Mesenchymal stem cell (in vitro differentiated cells and primary cell): ENCODE measurements around the gene AGAP1.

ENCODE experiments used
- DNase-seq: peaks from one replicate; pipeline ENCODE4 v3.0.0-alpha.2; 2013
- H2AFZ ChIP-seq: one replicate; pipeline ENCODE4 v1.6.1; 2013; ENCODE audit warnings: low read depth, mild to moderate bottlenecking, control low read depth, inconsistent platforms, low read length, moderate library complexity
- H2AK5ac ChIP-seq: 2 replicates; pipeline ENCODE4 v1.6.1; 2013; ENCODE audit warnings: low read length, moderate library complexity, mild to moderate bottlenecking, inconsistent platforms; ENCODE audit not compliant: severe bottlenecking
- H2BK120ac ChIP-seq: one replicate; pipeline ENCODE4 v1.6.1; 2013; ENCODE audit warnings: low read depth, mild to moderate bottlenecking, inconsistent platforms, low read length, moderate library complexity
- H2BK12ac ChIP-seq, 2 experiments: one replicate each; pipeline ENCODE4 v1.6.1; 2013; ENCODE audit warnings: inconsistent platforms in 2 of 2, low read length in 2 of 2, mild to moderate bottlenecking in 2 of 2, moderate library complexity in 2 of 2, control low read depth in 1 of 2
- H2BK15ac ChIP-seq: one replicate; pipeline ENCODE4 v1.6.1; 2013; ENCODE audit warnings: mild to moderate bottlenecking, low read depth, inconsistent platforms; ENCODE audit not compliant: poor library complexity, severe bottlenecking
- H2BK5ac ChIP-seq: 2 replicates; pipeline ENCODE4 v1.6.1; 2013; ENCODE audit warnings: low read depth, mild to moderate bottlenecking, low read length, control low read depth, inconsistent platforms; ENCODE audit not compliant: poor library complexity, severe bottlenecking
- H3K14ac ChIP-seq, 2 experiments: one replicate each; pipeline ENCODE4 v1.6.1; 2013; ENCODE audit warnings: inconsistent platforms in 2 of 2, low read length in 2 of 2, control low read depth in 1 of 2, mild to moderate bottlenecking in 1 of 2, moderate library complexity in 1 of 2
- H3K18ac ChIP-seq, 2 experiments: one replicate each; pipeline ENCODE4 v1.6.1; 2013; ENCODE audit warnings: inconsistent platforms in 2 of 2, low read length in 2 of 2, control low read depth in 1 of 2, low read depth in 1 of 2, mild to moderate bottlenecking in 1 of 2
- H3K23ac ChIP-seq, 2 experiments: one replicate each; pipeline ENCODE4 v1.6.1; 2013; ENCODE audit warnings: inconsistent platforms in 2 of 2, low read length in 2 of 2, mild to moderate bottlenecking in 2 of 2, moderate library complexity in 2 of 2, control low read depth in 1 of 2
- H3K27ac ChIP-seq: 2 replicates; pipeline ENCODE4 v1.5.1; 2013; ENCODE audit warnings: mild to moderate bottlenecking, moderate library complexity, low read length, control low read depth, inconsistent platforms; ENCODE audit not compliant: poor library complexity, severe bottlenecking
- H3K27me3 ChIP-seq, 2 experiments: 2 replicates each; pipeline versions ENCODE4 v1.6.1 to v1.7.0; 2013; ENCODE audit warnings: low read length in 2 of 2, mild to moderate bottlenecking in 2 of 2, moderate library complexity in 2 of 2, control low read depth in 1 of 2, inconsistent platforms in 1 of 2; ENCODE audit not compliant: control insufficient read depth in 1 of 2, insufficient read depth in 1 of 2
- H3K36me3 ChIP-seq, 2 experiments: 2 replicates each; pipeline versions ENCODE4 v1.6.1 to v1.7.0; 2013; ENCODE audit warnings: low read length in 2 of 2, control low read depth in 1 of 2, inconsistent platforms in 1 of 2, low read depth in 1 of 2, mild to moderate bottlenecking in 1 of 2; ENCODE audit not compliant: insufficient read depth in 2 of 2, control insufficient read depth in 1 of 2
- H3K4ac ChIP-seq, 2 experiments: one replicate each; pipeline ENCODE4 v1.6.1; 2013; ENCODE audit warnings: inconsistent platforms in 2 of 2, low read length in 2 of 2, mild to moderate bottlenecking in 2 of 2, moderate library complexity in 2 of 2, control low read depth in 1 of 2, low read depth in 1 of 2
- H3K4me1 ChIP-seq: 2 replicates; pipeline ENCODE4 v1.6.1; 2013; ENCODE audit warnings: low read depth, low read length, control low read depth; ENCODE audit not compliant: control insufficient read depth, insufficient read depth
- H3K4me2 ChIP-seq: 2 replicates; pipeline ENCODE4 v1.6.1; 2013; ENCODE audit warnings: low read length, mild to moderate bottlenecking, inconsistent platforms; ENCODE audit not compliant: poor library complexity, severe bottlenecking
- H3K4me3 ChIP-seq, 2 experiments: 2 replicates each; pipeline versions ENCODE4 v1.5.1 to v1.7.0; 2013; ENCODE audit warnings: low read length in 2 of 2, mild to moderate bottlenecking in 2 of 2, control low read depth in 1 of 2, low read depth in 1 of 2; ENCODE audit not compliant: insufficient read depth in 1 of 2
- H3K79me1 ChIP-seq: replicated peaks from 2 replicates; pipeline ENCODE4 v1.6.1; 2013; ENCODE audit warnings: mild to moderate bottlenecking, control low read depth, low read length, inconsistent platforms; ENCODE audit not compliant: poor library complexity, severe bottlenecking
- H3K9ac ChIP-seq: 2 replicates; pipeline ENCODE4 v1.7.0; 2013; ENCODE audit warnings: mild to moderate bottlenecking, low read length, moderate library complexity
- H3K9me3 ChIP-seq: 2 replicates; pipeline ENCODE4 v1.7.0; 2013; ENCODE audit warnings: mild to moderate bottlenecking, low read length; ENCODE audit not compliant: control insufficient read depth
- H4K8ac ChIP-seq: one replicate; pipeline ENCODE4 v1.6.1; 2013; ENCODE audit warnings: inconsistent platforms, mild to moderate bottlenecking, low read length, moderate library complexity
- H4K91ac ChIP-seq: one replicate; pipeline ENCODE4 v1.6.1; 2013; ENCODE audit warnings: mild to moderate bottlenecking, low read length, inconsistent platforms
- WGBS: methylation state at CpG from one replicate; pipeline ENCODE4 v1.1.7; 2013; ENCODE audit warnings: mixed read lengths; 5-methylcytosine and 5-hydroxymethylcytosine counted together

The AGAP1 gene

GRCh38 chr2:236177967-236178889 lies 684.4 kb downstream of the AGAP1 start:
- H3K27me3 ChIP-seq = peaks cover 14 to 61% of the 10 kb centered on the region in 2 experiments
- no peaks in the 10 kb centered on the region for H3K79me1 ChIP-seq
- no peak overlapping the region for H2AK5ac ChIP-seq
- no peak overlapping the region for H3K18ac ChIP-seq
- no peak overlapping the region for H2BK120ac ChIP-seq
- H2BK5ac ChIP-seq = no peak overlapping the region
- no peaks in the 10 kb centered on the region for H3K9me3 ChIP-seq
- H3K36me3 ChIP-seq = no peaks in the 10 kb centered on the region
- peak; percentile 55 for DNase-seq
- peak overlapping the region; percentile 50 to 73 for H3K4me3 ChIP-seq
- 1% methylated on average over 49 of the region's 65 CpGs for WGBS
- no peak overlapping the region for H2BK15ac ChIP-seq
- H4K91ac ChIP-seq = no peak overlapping the region
- peak overlapping the region; percentile 58 for H3K9ac ChIP-seq
- H3K27ac ChIP-seq = peak overlapping the region; percentile 53
- H3K14ac ChIP-seq = no peak overlapping the region
- no peak overlapping the region for H2AFZ ChIP-seq
- H3K4me2 ChIP-seq = peak overlapping the region; percentile 76
- peak overlapping the region in 1 of 2 experiments; percentile 89 for H3K23ac ChIP-seq
- H2BK12ac ChIP-seq = no peak overlapping the region
- peak overlapping the region; percentile 36 for H4K8ac ChIP-seq
- H3K4ac ChIP-seq = no peak overlapping the region
- peaks cover 20% of the 10 kb centered on the region for H3K4me1 ChIP-seq

DNA sequence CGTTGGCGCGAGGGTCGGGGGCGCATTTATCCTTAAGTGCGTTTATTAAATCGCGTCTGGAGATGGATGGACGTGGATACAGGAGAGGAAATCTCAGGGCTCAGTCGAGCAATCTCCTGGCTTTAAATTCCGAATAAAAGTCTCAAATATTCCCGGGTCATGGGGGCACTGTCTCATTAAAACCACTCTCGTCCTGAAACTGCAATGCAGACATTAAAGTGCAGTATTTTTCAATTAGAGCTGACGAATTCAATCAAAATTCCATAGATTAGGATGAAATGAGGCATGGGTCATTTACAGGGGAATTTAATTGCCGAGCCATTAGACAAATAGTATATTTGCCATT lies 685.0 kb downstream of the AGAP1 start:
- H3K79me1 ChIP-seq = no peaks in the 10 kb centered on the region
- H3K27me3 ChIP-seq = peaks cover 7 to 61% of the 10 kb centered on the region in 2 experiments
- peaks cover 20% of the 10 kb centered on the region for H3K4me1 ChIP-seq
- no peak overlapping the region for H3K14ac ChIP-seq
- no peak overlapping the region for H3K18ac ChIP-seq
- no peak overlapping the region for H2BK5ac ChIP-seq
- H3K9me3 ChIP-seq = no peaks in the 10 kb centered on the region
- no peak overlapping the region for H2AFZ ChIP-seq
- H2BK120ac ChIP-seq = no peak overlapping the region
- no peak overlapping the region for H4K91ac ChIP-seq
- DNase-seq = peak; percentile 27
- no peaks in the 10 kb centered on the region for H3K36me3 ChIP-seq
- H3K27ac ChIP-seq = peak overlapping the region; percentile 53
- peak overlapping the region; percentile 76 for H3K4me2 ChIP-seq
- H2AK5ac ChIP-seq = no peak overlapping the region
- whole genome bisulfite sequencing = 7% methylated on average over 9 of the region's 15 CpGs
- H3K4ac ChIP-seq = no peak overlapping the region
- peak overlapping the region in 1 of 2 experiments; percentile 73 for H3K4me3 ChIP-seq
- H3K23ac ChIP-seq = no peak overlapping the region
- no peak overlapping the region for H2BK12ac ChIP-seq
- peak overlapping the region; percentile 58 for H3K9ac ChIP-seq
- no peak overlapping the region for H2BK15ac ChIP-seq
- H4K8ac ChIP-seq = no peak overlapping the region

- peak overlapping the region in 1 of 2 experiments; percentile 55 for H3K14ac ChIP-seq
- no peaks in the 10 kb centered on the region for H3K79me1 ChIP-seq
- H4K91ac ChIP-seq = no peak overlapping the region
- no peak overlapping the region for H2AFZ ChIP-seq
- H3K27me3 ChIP-seq = peaks cover 1 to 60% of the 10 kb centered on the region in 2 experiments
- H3K9me3 ChIP-seq = no peaks in the 10 kb centered on the region
- H2BK120ac ChIP-seq = no peak overlapping the region
- H2BK12ac ChIP-seq = no peak overlapping the region
- WGBS = 10% methylated on average over 59 of the region's 59 CpGs
- no peak overlapping the region for H2AK5ac ChIP-seq
- H3K23ac ChIP-seq = no peak overlapping the region
- H3K36me3 ChIP-seq = no peaks in the 10 kb centered on the region
- H3K4me1 ChIP-seq = peaks cover 20% of the 10 kb centered on the region
- peak overlapping the region; percentile 41 for H4K8ac ChIP-seq
- H2BK15ac ChIP-seq = no peak overlapping the region
- H3K4me2 ChIP-seq = peak overlapping the region; percentile 59
- DNase-seq = peak; percentile 21
- peak overlapping the region; percentile 47 to 73 for H3K4me3 ChIP-seq
- no peak overlapping the region for H3K4ac ChIP-seq
- peak overlapping the region in 1 of 2 experiments; percentile 40 for H3K18ac ChIP-seq
- peak overlapping the region; percentile 71 for H3K27ac ChIP-seq
- H2BK5ac ChIP-seq = no peak overlapping the region
- peak overlapping the region; percentile 58 for H3K9ac ChIP-seq
Observed at GRCh38 chr2:236179236-236180075, 685.6 kb downstream of the AGAP1 start.
